SK-N-MC (cell line): ENCODE measurements around the gene FHIT.

Experiments
- DNase-seq: peaks from one replicate; pipeline ENCODE4 v3.0.0-alpha.2; 2011; ENCODE audit warnings: low read depth, low spot score
- H3K27ac ChIP-seq: fragments of 200-600 bp; sonication (generic); 2 replicates; pipeline ENCODE4 v1.5.1; 2016; ENCODE audit warnings: mixed run types
- H3K36me3 ChIP-seq: fragments of 200-600 bp; sonication (generic); 2 replicates; pipeline ENCODE4 v1.6.1; 2017; ENCODE audit warnings: antibody characterized with exemption, low read length, mixed read lengths; ENCODE audit not compliant: insufficient read depth
- H3K4me3 ChIP-seq: fragments of 200-600 bp; sonication (generic); 2 replicates; pipeline ENCODE4 v1.5.1; 2016
- H3K9ac ChIP-seq: fragments of 200-600 bp; sonication (generic); 2 replicates; pipeline ENCODE4 v1.8.0; 2017; ENCODE audit warnings: mixed run types, mixed read lengths; ENCODE audit not compliant: insufficient read length
- H3K9me3 ChIP-seq: fragments of 200-600 bp; sonication (generic); 2 replicates; pipeline ENCODE4 v1.6.1; 2017; ENCODE audit warnings: low read depth, mild to moderate bottlenecking, antibody characterized with exemption, low read length, moderate library complexity, mixed read lengths
- EZH2 ChIP-seq: fragments of 200-600 bp; sonication (generic); IDR thresholded peaks from one replicate; pipeline ENCODE4 v1.6.1; 2017; ENCODE audit warnings: antibody characterized with exemption
- FOXP2 ChIP-seq: optimal IDR thresholded peaks from 2 replicates; pipeline ENCODE3; 2011; ENCODE audit warnings: mild to moderate bottlenecking, moderate library complexity; ENCODE audit not compliant: insufficient read depth; ENCODE audit errors: extremely low read length, control extremely low read depth
- POLR2AphosphoS5 ChIP-seq: IDR thresholded peaks from 2 replicates; pipeline ENCODE4 v1.6.1; 2012; ENCODE audit warnings: mild to moderate bottlenecking, low read depth, low read length, borderline replicate concordance

Gene FHIT

DNA sequence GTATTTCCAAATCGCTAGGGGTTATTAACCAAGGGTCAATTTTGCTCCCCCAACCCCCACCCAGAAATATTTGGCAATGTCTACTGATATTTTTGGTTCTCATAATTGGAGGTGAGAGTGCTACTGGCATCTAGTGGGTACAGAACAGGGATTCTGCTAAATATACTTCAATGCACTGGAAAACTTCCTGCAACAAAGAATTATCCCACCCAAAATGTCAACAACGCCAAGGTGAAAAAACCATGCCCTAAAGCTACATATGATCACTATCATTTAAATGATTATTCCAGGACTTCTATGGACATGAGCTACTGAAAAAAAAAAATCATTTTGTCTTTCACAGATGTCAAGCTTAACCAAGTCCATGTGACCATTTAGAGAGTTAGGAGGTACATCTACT is 867.9 kb downstream of the FHIT start:
- no peak for DNase-seq
- Histone ChIP-seq H3K36me3 (no peaks in the 10 kb centered on the region), H3K9me3 (no peaks in the 10 kb centered on the region), H3K4me3 (no peak overlapping the region), H3K27ac (no peak overlapping the region), H3K9ac (no peak overlapping the region)
- TF ChIP-seq POLR2AphosphoS5 (no peak), EZH2 (no peak), FOXP2 (no peak)

DNA sequence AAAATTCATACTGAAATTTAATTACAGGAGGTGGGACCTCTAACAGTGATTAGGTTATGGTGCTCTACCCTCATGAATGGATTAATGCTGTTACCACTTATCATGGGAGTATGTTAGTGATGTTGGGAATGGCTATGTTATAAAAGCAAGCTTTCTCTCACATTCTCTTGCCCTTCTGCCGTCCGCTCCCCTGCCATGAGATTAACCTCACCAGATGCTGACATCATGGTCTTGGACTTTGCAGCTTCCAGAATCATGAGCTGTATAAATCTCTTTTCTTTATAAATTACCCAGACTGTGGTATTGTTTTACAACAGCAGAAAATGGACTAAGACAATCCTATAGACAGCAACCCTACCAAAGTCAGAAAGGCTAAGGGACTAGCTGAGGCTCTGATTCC is 884.8 kb downstream of the FHIT start:
- TF ChIP-seq EZH2 (no peak), FOXP2 (no peak), POLR2AphosphoS5 (no peak)
- no peak overlapping the region for H3K4me3 ChIP-seq
- DNase-seq: no peak
- no peak overlapping the region for H3K9ac ChIP-seq
- no peak overlapping the region for H3K27ac ChIP-seq
- H3K36me3 ChIP-seq: no peaks in the 10 kb centered on the region
- H3K9me3 ChIP-seq: no peaks in the 10 kb centered on the region

- no peak for DNase-seq
- Histone ChIP-seq H3K4me3 (no peak overlapping the region), H3K9me3 (no peaks in the 10 kb centered on the region), H3K36me3 (no peaks in the 10 kb centered on the region), H3K27ac (no peak overlapping the region), H3K9ac (no peak overlapping the region)
- TF ChIP-seq FOXP2: no peak
- TF ChIP-seq POLR2AphosphoS5: no peak
- no peak for TF ChIP-seq EZH2
Measured at GRCh38 chr3:60365360-60365759, 885.9 kb downstream of the FHIT start.

DNA sequence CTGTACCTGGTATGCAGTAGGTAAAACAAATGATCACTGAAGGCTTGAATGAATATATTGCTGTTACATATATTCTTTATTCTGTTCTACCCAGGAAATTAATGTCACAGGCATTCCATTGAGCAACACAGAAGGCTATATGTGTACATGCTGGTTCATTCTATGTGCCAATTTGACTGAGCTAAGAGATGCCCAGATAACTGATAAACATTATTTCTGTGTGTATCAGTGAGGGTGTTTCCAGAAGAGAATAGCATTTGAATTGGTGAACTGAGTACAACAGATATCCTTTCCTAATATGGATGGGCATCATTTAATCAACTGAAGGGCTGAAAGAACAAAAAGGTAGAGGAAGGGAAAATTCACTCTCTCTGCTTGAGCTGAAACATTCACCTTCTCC is 886.8 kb downstream of the FHIT start:
- DNase-seq: no peak
- H3K36me3 ChIP-seq: no peaks in the 10 kb centered on the region
- no peaks in the 10 kb centered on the region for H3K9me3 ChIP-seq
- no peak overlapping the region for H3K9ac ChIP-seq
- H3K4me3 ChIP-seq: no peak overlapping the region
- TF ChIP-seq POLR2AphosphoS5 (no peak), FOXP2 (no peak), EZH2 (no peak)
- H3K27ac ChIP-seq: no peak overlapping the region

DNA sequence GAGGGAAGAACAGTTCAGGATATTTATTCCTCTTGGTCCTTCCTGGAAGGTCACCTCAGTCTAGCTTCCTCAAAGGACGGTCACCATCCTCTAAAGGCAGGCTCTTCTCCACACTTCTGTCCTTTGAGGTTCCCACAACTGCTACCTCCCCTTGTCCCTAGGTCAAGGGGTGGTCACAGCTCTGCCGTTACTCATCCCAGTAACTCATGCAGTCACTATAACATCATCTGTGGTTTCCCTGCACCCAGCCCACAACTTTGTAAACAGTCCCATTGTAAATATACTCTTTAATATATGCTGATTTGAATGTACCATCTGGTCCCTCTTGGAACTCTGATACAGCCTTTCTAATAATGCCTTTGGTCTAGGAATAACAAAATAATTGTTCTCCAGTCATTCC is 887.4 kb downstream of the FHIT start:
- no peak overlapping the region for H3K9ac ChIP-seq
- DNase-seq: no peak
- H3K27ac ChIP-seq: no peak overlapping the region
- no peaks in the 10 kb centered on the region for H3K36me3 ChIP-seq
- TF ChIP-seq EZH2 (no peak), FOXP2 (no peak), POLR2AphosphoS5 (no peak)
- no peaks in the 10 kb centered on the region for H3K9me3 ChIP-seq
- H3K4me3 ChIP-seq: no peak overlapping the region

- no peak for DNase-seq
- no peaks in the 10 kb centered on the region for H3K36me3 ChIP-seq
- no peak overlapping the region for H3K9ac ChIP-seq
- H3K9me3 ChIP-seq: no peaks in the 10 kb centered on the region
- no peak overlapping the region for H3K4me3 ChIP-seq
- TF ChIP-seq POLR2AphosphoS5 (no peak), FOXP2 (no peak), EZH2 (no peak)
- no peak overlapping the region for H3K27ac ChIP-seq
Measured at GRCh38 chr3:60355825-60356224, 895.4 kb downstream of the FHIT start.

GRCh38 chr3:60351481-60351880 is 899.8 kb downstream of the FHIT start:
- Histone ChIP-seq H3K27ac (no peak overlapping the region), H3K9ac (no peak overlapping the region), H3K4me3 (no peak overlapping the region), H3K36me3 (no peaks in the 10 kb centered on the region), H3K9me3 (no peaks in the 10 kb centered on the region)
- DNase-seq: no peak
- TF ChIP-seq EZH2 (no peak), POLR2AphosphoS5 (no peak), FOXP2 (no peak)

GRCh38 chr3:60344340-60344739 is 906.9 kb downstream of the FHIT start:
- no peak overlapping the region for H3K4me3 ChIP-seq
- no peak for DNase-seq
- no peak overlapping the region for H3K9ac ChIP-seq
- no peak overlapping the region for H3K27ac ChIP-seq
- H3K9me3 ChIP-seq: no peaks in the 10 kb centered on the region
- TF ChIP-seq POLR2AphosphoS5: no peak
- TF ChIP-seq FOXP2: no peak
- no peak for TF ChIP-seq EZH2
- H3K36me3 ChIP-seq: no peaks in the 10 kb centered on the region

GRCh38 chr3:60343831-60344230 is 907.4 kb downstream of the FHIT start:
- H3K9me3 ChIP-seq: no peaks in the 10 kb centered on the region
- no peaks in the 10 kb centered on the region for H3K36me3 ChIP-seq
- no peak overlapping the region for H3K27ac ChIP-seq
- no peak for DNase-seq
- TF ChIP-seq POLR2AphosphoS5: no peak
- no peak for TF ChIP-seq FOXP2
- no peak for TF ChIP-seq EZH2
- no peak overlapping the region for H3K9ac ChIP-seq
- no peak overlapping the region for H3K4me3 ChIP-seq
